ENCODE data around the gene HES6. TPM values are rescaled to one million over a fixed set of nuclear protein-coding genes. Genes with fewer than 3 reads are reported as not detected.

HES6 gene
- total RNA-seq, 4 donors from 2014 or later: 10.2 to 17.0 (median 11.2) TPM

- Histone ChIP-seq H3K36me3 (peaks cover 8 to 46% (median 35%) of the 10 kb centered on the region in 4 donors), H3K9me3 (no peaks in the 10 kb centered on the region), H3K4me3 (no peak overlapping the region), H3K4me1 (peaks cover 27 to 37% (median 33%) of the 10 kb centered on the region in 4 donors), H3K27ac (replicated peaks in 1 of 4) (peak overlapping the region in 2 of 4 donors; percentile 31 to 48), H3K27me3 (peaks cover 0 to 15% (median 0%) of the 10 kb centered on the region in 4 donors)
- 85% methylated on average over 10 of the region's 10 CpGs for WGBS
- TF ChIP-seq, protein P1, sequence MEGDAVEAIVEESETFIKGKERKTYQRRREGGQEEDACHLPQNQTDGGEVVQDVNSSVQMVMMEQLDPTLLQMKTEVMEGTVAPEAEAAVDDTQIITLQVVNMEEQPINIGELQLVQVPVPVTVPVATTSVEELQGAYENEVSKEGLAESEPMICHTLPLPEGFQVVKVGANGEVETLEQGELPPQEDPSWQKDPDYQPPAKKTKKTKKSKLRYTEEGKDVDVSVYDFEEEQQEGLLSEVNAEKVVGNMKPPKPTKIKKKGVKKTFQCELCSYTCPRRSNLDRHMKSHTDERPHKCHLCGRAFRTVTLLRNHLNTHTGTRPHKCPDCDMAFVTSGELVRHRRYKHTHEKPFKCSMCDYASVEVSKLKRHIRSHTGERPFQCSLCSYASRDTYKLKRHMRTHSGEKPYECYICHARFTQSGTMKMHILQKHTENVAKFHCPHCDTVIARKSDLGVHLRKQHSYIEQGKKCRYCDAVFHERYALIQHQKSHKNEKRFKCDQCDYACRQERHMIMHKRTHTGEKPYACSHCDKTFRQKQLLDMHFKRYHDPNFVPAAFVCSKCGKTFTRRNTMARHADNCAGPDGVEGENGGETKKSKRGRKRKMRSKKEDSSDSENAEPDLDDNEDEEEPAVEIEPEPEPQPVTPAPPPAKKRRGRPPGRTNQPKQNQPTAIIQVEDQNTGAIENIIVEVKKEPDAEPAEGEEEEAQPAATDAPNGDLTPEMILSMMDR (IDR thresholded peaks at IDR 0.05): no peak
- no peak for TF ChIP-seq POLR2A (IDR thresholded peaks at IDR 0.05; ENCODE audit: low read depth)
- no peak for TF ChIP-seq EP300 (IDR thresholded peaks at IDR 0.05)
- TF ChIP-seq POLR2AphosphoS5 (IDR thresholded peaks at IDR 0.05): no peak
- no peak for DNase-seq (ENCODE audit: extremely low spot score)
- intact Hi-C loops (cut with DNase I): no loop called here
Observed at GRCh38 chr2:238243496-238244076, 3.7 kb upstream of the HES6 start.

DNA sequence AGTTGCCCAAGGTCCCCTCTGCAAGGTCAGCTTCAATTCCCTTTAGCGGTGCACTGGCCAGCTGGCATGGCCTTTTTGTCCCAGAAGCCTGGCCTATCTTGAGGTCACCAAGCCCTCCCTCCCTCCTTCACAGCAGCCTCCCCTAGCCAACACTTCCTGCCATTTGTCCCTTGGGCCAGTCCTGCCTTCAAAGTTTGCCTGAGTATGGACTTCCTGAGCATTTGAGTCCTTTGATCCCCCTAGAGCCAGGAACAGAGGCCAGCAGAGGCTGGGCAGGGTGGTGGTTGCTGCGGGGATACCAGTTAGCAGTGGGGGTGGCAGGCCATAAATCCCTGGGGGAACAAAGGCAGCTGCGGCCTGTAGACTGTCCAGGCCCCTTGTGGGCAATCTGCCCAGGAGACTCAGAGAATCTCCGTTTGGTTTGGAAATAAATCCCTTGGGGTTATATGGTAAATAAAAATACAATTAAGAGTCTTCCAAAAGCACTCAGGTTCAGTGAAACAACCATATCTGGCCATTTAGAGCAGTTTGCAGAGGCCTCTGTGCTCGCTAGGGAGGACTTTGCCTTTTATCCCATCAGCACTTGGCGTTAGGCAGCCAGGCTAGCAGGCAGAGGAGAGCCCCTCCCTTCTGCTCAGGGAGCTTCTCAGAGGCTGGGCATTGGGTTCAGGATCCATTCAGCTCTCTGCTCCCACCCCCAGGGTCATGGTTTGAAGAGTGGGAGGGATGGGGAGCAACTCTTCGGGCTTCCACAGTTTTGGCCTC, 3.1 kb upstream of the HES6 start:
- H3K4me1 ChIP-seq: peaks cover 27 to 42% (median 35%) of the 10 kb centered on the region in 4 donors
- no peaks in the 10 kb centered on the region for H3K9me3 ChIP-seq
- WGBS: 54% methylated on average over 7 of the region's 7 CpGs
- H3K4me3 ChIP-seq: no peak overlapping the region
- H3K36me3 ChIP-seq: peaks cover 8 to 39% (median 30%) of the 10 kb centered on the region in 4 donors
- DNase-seq (ENCODE audit: extremely low spot score): no peak
- TF ChIP-seq POLR2A (IDR thresholded peaks at IDR 0.05; ENCODE audit: low read depth): no peak
- H3K27ac ChIP-seq (replicated peaks in 1 of 4): peak overlapping the region in 3 of 4 donors; percentile 7 to 48 (median 31)
- peaks cover 0 to 15% (median 0%) of the 10 kb centered on the region in 4 donors for H3K27me3 ChIP-seq
- intact Hi-C loops (cut with DNase I): no loop called here

- TF ChIP-seq, protein P1 (IDR thresholded peaks at IDR 0.05): no peak
- TF ChIP-seq POLR2A (IDR thresholded peaks at IDR 0.05; ENCODE audit: low read depth) (no peak), POLR2AphosphoS5 (IDR thresholded peaks at IDR 0.05) (no peak)
- Histone ChIP-seq H3K27me3 (peaks cover 0 to 15% (median 0%) of the 10 kb centered on the region in 4 donors), H3K36me3 (peaks cover 8 to 30% (median 20%) of the 10 kb centered on the region in 4 donors), H3K4me1 (peaks cover 27 to 42% (median 35%) of the 10 kb centered on the region in 4 donors), H3K27ac (replicated peaks in 1 of 4) (no peak overlapping the region), H3K4me3 (no peak overlapping the region), H3K9me3 (no peaks in the 10 kb centered on the region)
- intact Hi-C loops (cut with DNase I): no loop called here
- DNase-seq (ENCODE audit: extremely low spot score): no peak
- 86% methylated on average over 2 of the region's 2 CpGs for WGBS
Observed at GRCh38 chr2:238241970-238242369, 2.1 kb upstream of the HES6 start.

DNA sequence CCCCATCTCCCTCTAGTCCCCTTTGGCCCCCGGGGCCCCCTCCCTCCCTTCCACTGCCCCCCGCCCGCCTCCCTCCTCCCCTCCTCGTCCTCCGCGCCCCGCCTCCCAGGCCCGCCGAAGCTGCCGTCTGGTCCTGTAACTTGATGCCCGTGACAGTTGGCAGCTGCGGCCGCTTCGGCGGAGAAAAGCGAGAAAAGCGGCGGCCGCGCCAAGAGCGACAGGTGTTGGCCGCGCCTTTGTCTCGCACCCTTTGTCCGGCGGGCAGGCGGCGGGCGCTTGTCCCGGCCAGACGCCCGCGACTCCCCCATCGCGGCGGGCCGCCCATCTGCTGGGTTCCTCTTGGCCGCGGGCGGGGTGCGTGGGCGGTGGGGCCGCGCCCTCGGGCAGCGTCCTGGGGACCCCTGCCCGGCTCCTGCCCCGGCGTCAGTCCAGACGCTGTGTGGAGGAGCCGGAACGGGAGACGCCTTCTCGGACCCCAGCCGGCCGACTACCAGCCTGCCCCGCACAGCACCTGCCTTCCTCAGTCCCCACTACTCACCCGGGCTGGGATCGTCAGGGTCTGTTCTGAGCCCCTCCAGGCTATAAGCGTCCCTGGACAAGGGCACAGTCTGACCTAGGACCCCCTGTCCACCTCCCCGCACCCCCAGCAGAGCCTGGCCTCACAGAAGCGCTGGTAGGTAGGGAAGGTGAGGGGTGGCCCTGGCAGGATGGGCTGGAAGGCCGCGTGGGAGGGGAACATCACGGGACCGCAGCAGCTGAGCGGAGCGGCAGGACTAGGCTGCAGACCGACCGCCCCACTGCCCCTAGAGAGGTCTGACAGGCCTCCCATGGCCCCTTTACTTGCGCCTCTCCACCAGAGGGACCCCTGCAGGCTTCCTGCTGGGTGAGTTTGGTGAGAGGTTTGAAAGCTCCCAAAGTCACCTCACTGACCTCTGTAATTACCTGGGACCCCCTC, 1.2 kb upstream of the HES6 start:
- Histone ChIP-seq H3K9me3 (no peaks in the 10 kb centered on the region), H3K36me3 (peaks cover 3 to 20% (median 11%) of the 10 kb centered on the region in 4 donors), H3K27ac (replicated peaks in 1 of 4) (peak overlapping the region; percentile 3 to 79 (median 32)), H3K27me3 (peaks cover 0 to 15% (median 0%) of the 10 kb centered on the region in 4 donors), H3K4me3 (peak overlapping the region; percentile 70 to 90 (median 78)), H3K4me1 (peaks cover 27 to 42% (median 35%) of the 10 kb centered on the region in 4 donors)
- DNase-seq (ENCODE audit: extremely low spot score): no peak
- intact Hi-C loops (cut with DNase I): no loop called here
- TF ChIP-seq, protein P1 (IDR thresholded peaks at IDR 0.05): no peak
- TF ChIP-seq EP300 (IDR thresholded peaks at IDR 0.05) (no peak), POLR2A (IDR thresholded peaks at IDR 0.05; ENCODE audit: low read depth) (no peak), POLR2AphosphoS5 (IDR thresholded peaks at IDR 0.05) (no peak)
- WGBS: 32% methylated on average over 23 of the region's 71 CpGs
